Right forelimb (tissue), 1 donor: ENCODE results near the gene HES5.

Experiments
- DNase-seq: peaks from one replicate; pipeline ENCODE4 v3.0.0-alpha.2; 2018

Gene HES5

DNA sequence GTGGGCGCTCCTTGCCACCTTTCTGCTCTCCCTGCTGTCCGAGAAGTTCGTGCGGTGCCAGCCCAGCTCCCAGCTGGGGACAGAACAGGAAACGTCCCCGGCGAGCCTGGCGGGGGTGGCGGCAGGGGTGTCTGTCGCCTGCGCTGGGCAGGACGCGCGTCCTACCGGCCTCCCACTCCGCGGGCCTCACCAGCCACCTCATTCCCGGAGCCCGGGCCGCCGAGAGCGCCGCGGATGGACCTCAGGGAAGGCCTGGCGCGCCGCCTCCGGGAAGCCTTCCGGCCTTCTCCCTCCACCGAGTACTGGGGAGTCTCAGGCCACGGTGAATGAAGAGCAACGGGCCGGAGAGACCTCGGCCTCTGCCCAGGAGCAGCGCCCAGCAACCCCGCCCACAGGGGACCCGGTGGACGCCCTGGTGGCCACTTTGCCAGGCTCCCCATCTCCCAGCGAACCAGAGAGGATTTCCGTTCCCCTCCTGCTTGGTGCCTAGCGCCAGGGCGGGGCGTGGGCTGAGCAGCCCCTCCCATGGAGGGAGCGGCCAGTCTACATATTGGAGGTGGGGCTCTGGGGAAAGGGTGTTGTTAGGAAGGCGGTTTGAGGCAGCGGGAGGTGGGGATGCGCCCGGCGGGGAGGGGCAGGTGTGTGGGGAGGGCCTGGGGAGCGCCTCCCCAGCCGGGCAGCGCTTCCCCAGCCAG, 16.6 kb upstream of the HES5 start:
- peak; percentile 77 for DNase-seq

DNA sequence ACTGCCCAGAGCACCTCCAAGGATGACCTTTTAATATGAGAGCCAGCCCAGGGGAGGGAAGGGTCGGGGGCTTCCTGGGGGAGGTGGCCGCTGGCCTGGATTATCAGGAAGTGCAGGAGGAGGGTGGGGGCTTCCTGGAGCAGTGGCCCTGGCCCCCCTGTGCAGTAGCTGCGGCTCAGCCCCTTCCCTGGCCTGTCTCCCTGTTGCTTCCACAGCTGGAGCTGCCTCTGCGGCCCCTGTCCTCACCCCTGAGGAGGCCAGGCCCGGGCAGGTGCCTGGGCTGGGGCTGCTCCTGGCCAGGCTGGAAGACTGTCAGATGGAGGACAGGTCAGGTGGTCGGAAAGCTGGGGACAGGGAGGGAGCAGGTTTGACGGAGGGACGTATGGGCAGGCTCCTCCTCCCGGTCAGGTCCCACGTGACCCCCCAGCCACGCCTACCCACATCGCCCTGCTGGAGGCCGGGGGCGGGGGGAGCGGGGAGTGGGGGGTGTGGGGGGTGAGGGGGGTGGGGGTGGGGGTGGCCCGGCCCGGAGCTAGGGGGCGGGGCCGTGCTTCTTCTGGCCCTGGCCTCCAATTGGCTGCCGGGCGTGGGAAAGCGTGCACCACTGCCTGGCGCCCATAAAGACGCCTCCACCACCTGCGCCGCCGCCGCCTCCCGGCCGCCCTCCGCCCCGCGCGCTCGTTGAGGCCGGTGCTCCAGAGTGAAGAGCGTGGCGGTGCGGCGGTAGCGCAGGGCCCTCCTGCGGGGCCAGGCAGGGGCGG, 15.9 kb upstream of the HES5 start:
- peak; percentile 81 for DNase-seq

GRCh38 chr1:2544875-2545640, 15.0 kb upstream of the HES5 start:
- no peak for DNase-seq

GRCh38 chr1:2544093-2544874, 14.2 kb upstream of the HES5 start:
- DNase-seq, result no peak

- DNase-seq, result no peak
Observed at GRCh38 chr1:2543543-2544092, 13.6 kb upstream of the HES5 start.

GRCh38 chr1:2542246-2542915, 12.3 kb upstream of the HES5 start:
- no peak for DNase-seq

DNA sequence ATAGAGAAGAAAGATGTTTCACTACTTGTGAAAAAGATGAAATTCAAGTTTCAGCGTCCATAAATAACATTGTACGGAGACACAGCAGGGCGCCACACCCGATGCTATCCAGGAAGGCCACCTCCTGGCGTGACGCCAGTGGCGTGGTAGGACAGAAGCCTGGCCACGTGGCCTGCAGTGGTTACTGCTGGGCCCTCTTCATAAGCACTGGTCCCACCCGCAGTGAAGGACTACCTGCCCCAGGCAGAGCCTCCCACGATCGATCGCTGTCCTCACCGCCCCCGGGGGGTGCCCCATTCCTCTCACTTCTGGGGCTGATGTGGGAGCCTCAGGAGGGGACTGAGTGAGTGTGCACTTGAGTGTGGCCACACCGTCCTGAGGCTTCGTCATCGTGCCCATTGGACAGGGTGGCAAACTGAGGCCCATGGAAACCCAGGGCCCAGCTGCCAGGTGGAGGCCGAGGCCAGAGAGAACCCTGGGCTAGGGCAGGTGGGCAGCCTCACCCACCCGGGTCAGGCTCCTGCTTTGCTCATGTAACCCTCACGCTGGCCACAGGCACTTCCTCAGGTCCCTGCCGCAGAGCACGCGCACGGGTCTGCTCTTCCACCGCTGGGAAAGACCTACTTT, 11.7 kb upstream of the HES5 start:
- DNase-seq, result no peak

- no peak for DNase-seq
Observed at GRCh38 chr1:2540816-2541492, 10.9 kb upstream of the HES5 start.

DNA sequence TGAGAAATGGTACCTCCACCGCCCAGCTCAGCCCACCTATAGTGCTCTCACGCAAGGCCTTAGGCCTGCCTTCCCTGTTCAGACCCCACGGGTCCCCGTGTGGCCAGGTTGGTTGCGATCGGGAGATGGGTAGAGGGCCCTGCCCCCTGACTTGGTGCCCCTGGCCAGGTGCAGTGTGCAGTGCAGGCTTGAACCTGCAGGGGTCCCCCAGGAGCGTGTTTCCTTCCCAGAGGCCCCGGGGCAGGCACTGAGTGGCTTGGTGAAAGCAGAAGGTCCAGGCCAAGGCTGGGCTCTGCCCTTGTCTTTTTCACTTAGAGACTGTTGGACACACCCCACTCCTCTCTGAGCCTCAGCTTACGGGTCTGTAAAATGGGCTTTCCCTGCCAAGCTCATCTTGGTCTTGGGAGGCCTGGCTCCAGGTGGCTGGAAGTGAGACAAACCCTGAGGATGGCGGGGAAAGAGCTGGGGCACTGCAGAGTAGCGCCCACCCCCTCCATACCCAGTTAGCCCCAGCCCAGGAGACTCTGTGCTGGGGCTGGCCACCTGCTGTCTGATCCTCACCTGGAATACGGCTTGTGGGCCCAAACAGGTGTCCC, 9.3 kb upstream of the HES5 start:
- DNase-seq, result no peak

DNA sequence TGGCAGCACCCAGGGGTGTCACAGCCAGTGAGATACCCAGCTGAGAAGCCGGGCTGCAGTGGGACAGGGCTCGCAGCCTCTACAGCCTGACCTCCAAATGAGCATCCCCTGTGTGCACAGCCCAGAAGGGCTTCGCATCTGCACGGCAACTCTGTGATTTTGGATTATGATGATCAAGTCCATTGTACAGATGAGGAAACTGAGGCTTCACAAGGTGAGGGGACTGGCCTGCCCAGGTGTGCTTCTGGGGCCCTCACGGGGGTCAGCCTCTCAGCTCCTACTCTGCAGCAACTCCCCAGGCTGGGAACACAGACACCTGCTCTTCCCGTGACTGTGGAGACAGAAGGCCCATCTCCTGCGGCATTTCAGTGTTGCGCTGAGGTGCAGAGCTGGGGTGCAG, 8.8 kb upstream of the HES5 start:
- DNase-seq, result no peak

- DNase-seq, result no peak
Observed at GRCh38 chr1:2538376-2538775, 8.3 kb upstream of the HES5 start.

- DNase-seq, result no peak
Observed at GRCh38 chr1:2537784-2538115, 7.7 kb upstream of the HES5 start.

DNA sequence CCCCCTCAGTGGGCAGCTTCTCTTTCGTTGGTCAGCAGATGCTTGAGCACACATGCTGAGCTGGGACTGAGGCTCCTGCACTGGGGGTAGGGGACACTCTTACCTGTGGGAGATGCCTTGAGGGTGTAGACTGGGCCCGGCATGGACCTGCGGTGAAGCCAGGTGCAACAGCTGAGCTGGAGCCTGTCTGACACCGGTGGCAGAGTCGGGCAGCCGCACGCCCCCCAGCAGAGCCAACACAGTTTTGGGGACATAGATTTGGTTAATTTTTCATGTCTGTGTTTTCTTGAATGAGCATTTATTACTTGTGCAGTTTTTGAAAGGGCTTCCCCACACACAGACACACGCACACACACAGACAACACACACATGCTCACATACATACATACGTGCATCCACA, 5.9 kb upstream of the HES5 start:
- no peak for DNase-seq

DNA sequence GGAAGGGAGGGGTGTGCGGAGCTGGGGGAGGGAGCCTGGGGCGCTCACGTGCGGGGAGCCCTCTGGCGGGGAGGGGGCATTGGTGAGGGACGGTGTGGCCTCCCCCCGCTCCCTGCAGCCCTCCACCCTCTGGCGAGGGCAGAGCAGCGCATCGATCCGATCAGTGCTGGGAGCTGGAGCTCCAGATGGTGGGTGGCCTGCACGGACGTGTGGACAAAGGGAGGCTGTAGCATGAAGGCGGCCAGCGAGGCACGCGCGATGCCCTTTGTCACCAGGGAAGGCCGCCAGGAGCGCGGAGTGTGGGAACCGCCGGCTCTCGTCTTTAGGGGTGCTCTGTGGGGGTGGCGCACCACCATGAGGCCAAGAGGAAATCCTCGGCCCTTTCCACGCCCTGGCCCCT, 5.4 kb upstream of the HES5 start:
- DNase-seq, result no peak

DNA sequence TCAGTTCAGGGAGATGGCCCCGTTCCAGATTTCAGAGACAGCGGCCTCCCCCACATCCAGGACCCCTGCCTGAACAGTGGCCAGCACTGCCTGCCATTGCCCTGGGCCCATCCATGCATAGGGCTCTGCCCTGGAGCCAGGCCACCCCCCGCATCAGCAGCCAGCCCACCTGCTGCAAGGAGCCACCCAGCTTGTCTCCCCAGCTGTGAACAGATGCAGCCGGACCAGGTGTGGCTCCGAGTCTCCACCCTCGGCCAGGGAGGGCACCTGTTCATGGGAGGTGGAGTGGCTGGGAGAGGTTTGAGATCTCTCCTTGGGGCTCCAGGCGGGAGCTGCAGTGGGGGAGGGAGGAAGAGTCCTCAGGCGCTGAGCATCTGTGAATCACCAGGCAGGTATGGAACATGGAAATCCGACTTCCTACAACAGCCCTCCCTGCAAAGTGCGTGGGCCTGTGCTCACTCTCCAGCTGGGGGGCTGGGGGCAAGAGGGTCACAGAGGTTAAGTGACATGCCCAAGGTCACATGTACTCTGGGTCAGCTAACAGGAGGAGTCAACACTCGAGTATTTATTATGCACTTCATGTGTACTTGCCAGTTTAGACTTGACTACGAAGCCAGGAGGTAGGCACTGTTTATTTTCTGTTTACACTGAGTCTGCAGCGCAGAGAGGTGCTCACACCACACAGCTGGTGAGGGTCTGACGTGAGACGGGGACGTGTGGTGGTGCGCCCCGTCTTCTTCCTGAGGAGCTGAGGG, 4.8 kb upstream of the HES5 start:
- no peak for DNase-seq

GRCh38 chr1:2534315-2534686, 4.2 kb upstream of the HES5 start:
- no peak for DNase-seq

DNA sequence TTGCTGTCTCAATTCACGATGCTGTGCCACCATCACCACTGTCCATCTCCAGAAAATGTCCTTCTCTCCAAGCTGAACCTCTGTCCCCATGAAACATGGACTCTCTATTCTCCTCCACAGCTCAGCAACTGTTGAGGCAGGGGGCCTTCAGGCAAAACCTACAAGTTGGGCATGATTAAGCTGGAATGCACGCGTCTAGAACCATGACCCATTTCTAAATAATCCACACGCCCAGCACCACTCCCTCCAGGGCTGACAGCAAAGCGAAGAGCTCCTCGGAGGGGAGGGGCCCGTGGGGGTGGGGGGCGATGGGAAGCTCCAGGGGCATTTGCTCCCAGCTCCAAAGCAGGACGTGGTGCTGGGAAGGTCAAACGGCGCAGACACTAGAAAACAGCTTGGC, 3.3 kb upstream of the HES5 start:
- no peak for DNase-seq

GRCh38 chr1:2532485-2533160, 2.6 kb upstream of the HES5 start:
- DNase-seq, result no peak
